ENCODE data around the gene RAB11FIP3.

RAB11FIP3 gene

DNA sequence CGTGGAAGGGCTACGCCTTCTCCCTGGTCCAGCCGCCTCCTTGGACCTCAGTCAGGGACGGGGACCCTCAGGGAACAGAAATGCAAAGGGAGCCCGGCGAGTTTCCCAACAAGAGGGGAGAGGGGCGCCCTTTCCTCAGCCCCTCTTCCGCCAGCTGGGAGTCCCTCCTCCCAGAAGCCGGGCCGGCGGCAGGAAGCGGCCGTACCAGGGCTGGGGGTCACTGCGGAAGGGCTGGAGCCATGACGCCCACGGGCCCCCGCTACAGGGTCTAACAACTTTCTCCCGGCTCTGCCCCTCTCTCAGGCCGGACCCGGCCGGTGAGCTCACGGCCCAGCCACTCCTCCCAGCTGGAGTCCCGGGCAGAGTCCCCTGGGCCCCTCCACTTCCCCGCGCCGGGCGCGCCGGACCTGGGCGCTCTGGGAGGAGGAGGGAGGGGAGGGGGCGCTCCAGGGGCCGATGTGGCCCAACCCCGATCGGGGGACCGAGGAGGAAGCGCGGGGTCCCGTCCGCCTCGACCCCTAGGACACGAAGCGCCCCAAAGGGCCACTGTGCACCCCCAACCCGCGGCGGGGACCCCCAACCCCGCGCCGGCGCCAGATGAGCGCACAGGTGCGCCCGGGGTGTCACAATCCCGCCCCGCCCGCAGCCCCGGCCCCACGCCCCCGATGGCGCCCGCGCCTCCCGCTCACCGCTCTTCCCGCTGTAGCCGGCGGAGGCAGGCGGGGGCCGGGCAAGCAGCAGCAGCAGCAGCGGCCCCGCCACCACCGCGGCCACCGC lies 44.2 kb upstream of the RAB11FIP3 start:
- TF ChIP-seq EGR1 (IDR thresholded peaks at IDR 0.05) = no peak
- TF ChIP-seq RAD21 (IDR thresholded peaks at IDR 0.05; ENCODE audit: low read depth) = no peak
- peak; percentile 95 for TF ChIP-seq ZBTB7A (IDR thresholded peaks at IDR 0.05; ENCODE audit: low read depth)
- TF ChIP-seq, protein P1, sequence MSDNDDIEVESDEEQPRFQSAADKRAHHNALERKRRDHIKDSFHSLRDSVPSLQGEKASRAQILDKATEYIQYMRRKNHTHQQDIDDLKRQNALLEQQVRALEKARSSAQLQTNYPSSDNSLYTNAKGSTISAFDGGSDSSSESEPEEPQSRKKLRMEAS (IDR thresholded peaks at IDR 0.05) = no peak; the same call in 1 of the 2 replicates
- TF ChIP-seq TCF12 (IDR thresholded peaks at IDR 0.05; ENCODE audit: low read depth) = no peak; the same call in 1 of the 2 replicates
- TF ChIP-seq NFIC (IDR thresholded peaks at IDR 0.05) = no peak
- TF ChIP-seq TAF1 (IDR thresholded peaks at IDR 0.05; ENCODE audit: low read depth) = no peak
- no peak for TF ChIP-seq CREB1 (IDR thresholded peaks at IDR 0.05; ENCODE audit: low read depth)
- no peak for TF ChIP-seq FOXM1 (IDR thresholded peaks at IDR 0.05; ENCODE audit: borderline replicate concordance, low read depth)

DNA sequence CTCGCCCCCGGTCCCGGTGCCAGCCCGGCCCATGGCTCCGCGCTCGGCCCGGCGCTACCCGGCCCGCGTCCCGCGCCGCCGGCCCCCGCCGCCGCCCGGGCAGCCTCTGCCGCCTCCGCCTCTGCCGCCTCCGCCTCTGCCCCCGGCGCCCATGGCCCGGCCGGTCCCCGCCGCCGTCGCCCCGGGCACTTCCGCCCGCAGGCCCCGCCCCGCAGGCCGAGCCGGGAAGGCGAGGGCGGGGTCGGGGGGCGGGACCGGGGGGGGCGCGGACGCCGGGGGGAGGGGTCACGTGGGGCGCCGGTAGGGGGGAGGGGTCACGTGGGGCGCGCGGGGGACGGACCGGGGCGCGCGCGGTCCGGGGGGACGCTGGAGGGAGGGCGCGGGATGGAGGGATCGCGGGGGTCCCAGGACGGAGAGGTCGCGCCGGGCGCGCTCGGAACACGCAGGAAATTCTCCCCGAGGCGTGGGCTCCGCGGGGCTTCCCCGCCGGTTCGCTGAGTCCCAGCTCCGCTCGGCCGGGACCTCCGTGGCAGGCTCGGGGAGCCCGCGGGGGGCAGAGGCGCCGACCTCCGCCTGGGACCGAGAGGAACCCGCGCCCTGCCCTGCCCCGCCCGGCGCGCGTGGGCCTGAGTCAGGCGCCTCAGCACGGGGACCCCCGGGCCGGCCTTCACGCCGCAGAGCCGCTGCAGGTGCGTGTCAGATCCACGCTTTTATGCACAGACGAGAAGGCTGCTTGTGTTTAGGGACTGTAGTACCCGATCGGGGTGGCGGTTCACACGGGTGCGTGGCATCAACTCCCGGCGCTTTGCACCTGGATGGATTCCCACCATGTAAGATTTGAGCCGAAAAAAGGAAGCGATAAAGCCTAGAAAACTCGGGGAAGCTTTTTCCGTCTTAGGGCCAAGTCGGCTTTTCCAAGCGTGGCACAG lies 43.4 kb upstream of the RAB11FIP3 start, which contains the start of gene PGAP6:
TSS of gene PGAP6 (minus strand) at position 190 of the 929 bp plus-strand sequence. CDS start at position 33, 157 bp downstream.
- TF ChIP-seq YY1 (IDR thresholded peaks at IDR 0.05; ENCODE audit: low read depth) = 0 out of 2 replicates have a peak, but pooled peaks have one; percentile 15
- TF ChIP-seq FOXM1 (IDR thresholded peaks at IDR 0.05; ENCODE audit: borderline replicate concordance, low read depth) = no peak
- no peak for TF ChIP-seq NFIC (IDR thresholded peaks at IDR 0.05)
- TF ChIP-seq TEAD4 (IDR thresholded peaks at IDR 0.05) = no peak
- TF ChIP-seq, protein P2, sequence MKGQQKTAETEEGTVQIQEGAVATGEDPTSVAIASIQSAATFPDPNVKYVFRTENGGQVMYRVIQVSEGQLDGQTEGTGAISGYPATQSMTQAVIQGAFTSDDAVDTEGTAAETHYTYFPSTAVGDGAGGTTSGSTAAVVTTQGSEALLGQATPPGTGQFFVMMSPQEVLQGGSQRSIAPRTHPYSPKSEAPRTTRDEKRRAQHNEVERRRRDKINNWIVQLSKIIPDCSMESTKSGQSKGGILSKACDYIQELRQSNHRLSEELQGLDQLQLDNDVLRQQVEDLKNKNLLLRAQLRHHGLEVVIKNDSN (IDR thresholded peaks at IDR 0.05) = peak; percentile 90
- peak; percentile 61; the same call in 1 of the 2 replicates for TF ChIP-seq EGR1 (IDR thresholded peaks at IDR 0.05)
- peak; percentile 37; the same call in 1 of the 2 replicates for TF ChIP-seq TAF1 (IDR thresholded peaks at IDR 0.05; ENCODE audit: low read depth)
- TF ChIP-seq TCF12 (IDR thresholded peaks at IDR 0.05; ENCODE audit: low read depth) = no peak
- no peak for TF ChIP-seq EP300 (IDR thresholded peaks at IDR 0.05; ENCODE audit: borderline replicate concordance)
- no peak for TF ChIP-seq CREB1 (IDR thresholded peaks at IDR 0.05; ENCODE audit: low read depth)
- TF ChIP-seq RAD21 (IDR thresholded peaks at IDR 0.05; ENCODE audit: low read depth) = no peak
- TF ChIP-seq ZBTB7A (IDR thresholded peaks at IDR 0.05; ENCODE audit: low read depth) = peak; percentile 58; the same call in 1 of the 2 replicates
- TF ChIP-seq, protein P3, sequence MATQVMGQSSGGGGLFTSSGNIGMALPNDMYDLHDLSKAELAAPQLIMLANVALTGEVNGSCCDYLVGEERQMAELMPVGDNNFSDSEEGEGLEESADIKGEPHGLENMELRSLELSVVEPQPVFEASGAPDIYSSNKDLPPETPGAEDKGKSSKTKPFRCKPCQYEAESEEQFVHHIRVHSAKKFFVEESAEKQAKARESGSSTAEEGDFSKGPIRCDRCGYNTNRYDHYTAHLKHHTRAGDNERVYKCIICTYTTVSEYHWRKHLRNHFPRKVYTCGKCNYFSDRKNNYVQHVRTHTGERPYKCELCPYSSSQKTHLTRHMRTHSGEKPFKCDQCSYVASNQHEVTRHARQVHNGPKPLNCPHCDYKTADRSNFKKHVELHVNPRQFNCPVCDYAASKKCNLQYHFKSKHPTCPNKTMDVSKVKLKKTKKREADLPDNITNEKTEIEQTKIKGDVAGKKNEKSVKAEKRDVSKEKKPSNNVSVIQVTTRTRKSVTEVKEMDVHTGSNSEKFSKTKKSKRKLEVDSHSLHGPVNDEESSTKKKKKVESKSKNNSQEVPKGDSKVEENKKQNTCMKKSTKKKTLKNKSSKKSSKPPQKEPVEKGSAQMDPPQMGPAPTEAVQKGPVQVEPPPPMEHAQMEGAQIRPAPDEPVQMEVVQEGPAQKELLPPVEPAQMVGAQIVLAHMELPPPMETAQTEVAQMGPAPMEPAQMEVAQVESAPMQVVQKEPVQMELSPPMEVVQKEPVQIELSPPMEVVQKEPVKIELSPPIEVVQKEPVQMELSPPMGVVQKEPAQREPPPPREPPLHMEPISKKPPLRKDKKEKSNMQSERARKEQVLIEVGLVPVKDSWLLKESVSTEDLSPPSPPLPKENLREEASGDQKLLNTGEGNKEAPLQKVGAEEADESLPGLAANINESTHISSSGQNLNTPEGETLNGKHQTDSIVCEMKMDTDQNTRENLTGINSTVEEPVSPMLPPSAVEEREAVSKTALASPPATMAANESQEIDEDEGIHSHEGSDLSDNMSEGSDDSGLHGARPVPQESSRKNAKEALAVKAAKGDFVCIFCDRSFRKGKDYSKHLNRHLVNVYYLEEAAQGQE (IDR thresholded peaks at IDR 0.05; ENCODE audit: low read depth) = no peak
- TF ChIP-seq CEBPB (IDR thresholded peaks at IDR 0.05) = no peak
- TF ChIP-seq, protein P1 (IDR thresholded peaks at IDR 0.05) = no peak

DNA sequence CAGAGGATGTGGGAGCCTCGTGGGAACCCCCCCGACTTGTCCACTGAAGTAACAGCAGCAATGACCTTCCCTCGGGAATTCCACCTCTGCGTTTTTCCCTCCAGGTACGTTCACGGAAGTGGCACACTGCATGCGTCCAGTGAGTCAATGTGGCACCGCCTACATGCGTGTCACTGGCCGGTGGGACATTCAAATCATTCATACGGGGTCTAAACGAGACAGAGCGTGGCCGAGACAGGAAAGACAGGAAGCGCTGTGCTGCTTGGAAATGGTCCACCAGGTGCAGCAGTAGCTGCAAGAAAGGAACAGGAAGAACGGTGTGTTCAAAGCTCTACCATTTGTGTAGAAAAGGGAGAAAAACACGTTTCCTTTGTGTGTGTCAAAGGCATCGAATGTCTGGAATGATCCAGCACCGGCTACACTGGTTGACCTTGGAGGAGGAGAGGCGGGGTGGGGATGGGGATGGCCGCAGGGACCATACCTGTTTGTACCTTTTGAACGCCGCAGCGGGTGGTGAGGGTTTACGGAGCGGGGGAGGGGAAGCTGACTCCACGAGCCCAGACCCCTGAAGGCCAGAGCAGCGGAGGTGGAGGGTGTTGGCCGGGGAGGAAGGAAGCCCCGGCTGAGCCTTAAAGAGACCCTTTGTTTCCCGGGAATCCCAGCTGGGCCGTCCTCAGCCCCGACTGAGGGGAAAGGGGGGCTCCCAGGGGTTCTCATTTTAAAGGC lies 42.0 kb upstream of the RAB11FIP3 start:
- no peak for TF ChIP-seq YY1 (IDR thresholded peaks at IDR 0.05; ENCODE audit: low read depth)
- no peak for TF ChIP-seq FOXM1 (IDR thresholded peaks at IDR 0.05; ENCODE audit: borderline replicate concordance, low read depth)
- TF ChIP-seq, protein P1 (IDR thresholded peaks at IDR 0.05) = peak; percentile 83
- TF ChIP-seq TCF12 (IDR thresholded peaks at IDR 0.05; ENCODE audit: low read depth) = peak; percentile 35; the same call in 1 of the 2 replicates

DNA sequence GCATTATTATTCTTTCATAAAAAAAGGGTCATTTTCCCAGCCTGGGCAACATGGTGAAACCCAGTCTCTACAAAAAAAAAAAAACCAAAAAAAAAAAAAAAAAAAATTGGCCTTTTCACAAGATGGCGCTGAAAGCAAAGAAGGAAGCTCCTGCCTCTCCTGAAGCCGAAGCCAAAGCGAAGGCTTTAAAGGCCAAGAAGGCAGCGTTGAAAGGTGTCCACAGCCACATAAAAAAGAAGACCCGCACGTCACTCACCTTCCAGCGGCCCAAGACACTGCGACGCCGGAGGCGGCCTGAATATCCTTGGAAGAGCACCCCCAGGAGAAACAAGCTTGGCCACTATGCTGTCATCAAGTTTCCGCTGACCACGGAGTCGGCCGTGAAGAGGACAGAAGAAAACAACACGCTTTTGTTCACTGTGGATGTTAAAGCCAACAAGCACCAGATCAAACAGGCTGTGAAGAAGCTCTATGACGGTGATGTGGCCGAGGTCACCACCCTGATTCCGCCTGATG lies 38.8 kb upstream of the RAB11FIP3 start:
- TF ChIP-seq RAD21 (IDR thresholded peaks at IDR 0.05; ENCODE audit: low read depth) (peak; percentile 12; the same call in 1 of the 2 replicates), CREB1 (IDR thresholded peaks at IDR 0.05; ENCODE audit: low read depth) (no peak)

DNA sequence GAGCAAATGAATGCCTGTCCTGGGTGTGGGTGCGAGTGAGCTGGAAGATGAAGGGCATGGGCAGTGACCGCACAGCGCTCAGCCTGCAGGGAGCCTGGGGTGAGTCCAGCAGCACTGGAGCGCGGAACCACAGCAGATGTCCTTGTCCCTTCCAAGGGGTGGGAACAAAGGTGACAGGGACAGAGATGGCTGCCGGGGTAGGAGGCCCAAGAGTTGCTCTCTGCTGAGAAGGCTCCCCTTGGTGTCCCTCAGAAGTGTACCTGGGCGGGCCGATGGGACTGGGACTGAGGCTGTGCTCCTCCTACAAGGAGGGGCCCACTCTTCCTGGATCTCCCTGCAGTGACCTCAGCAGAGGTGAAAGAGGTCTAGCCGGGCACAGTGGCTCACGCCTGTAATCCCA lies 36.1 kb upstream of the RAB11FIP3 start:
- TF ChIP-seq TCF12 (IDR thresholded peaks at IDR 0.05; ENCODE audit: low read depth) = no peak
- peak; percentile 33; the same call in 1 of the 2 replicates for TF ChIP-seq YY1 (IDR thresholded peaks at IDR 0.05; ENCODE audit: low read depth)

DNA sequence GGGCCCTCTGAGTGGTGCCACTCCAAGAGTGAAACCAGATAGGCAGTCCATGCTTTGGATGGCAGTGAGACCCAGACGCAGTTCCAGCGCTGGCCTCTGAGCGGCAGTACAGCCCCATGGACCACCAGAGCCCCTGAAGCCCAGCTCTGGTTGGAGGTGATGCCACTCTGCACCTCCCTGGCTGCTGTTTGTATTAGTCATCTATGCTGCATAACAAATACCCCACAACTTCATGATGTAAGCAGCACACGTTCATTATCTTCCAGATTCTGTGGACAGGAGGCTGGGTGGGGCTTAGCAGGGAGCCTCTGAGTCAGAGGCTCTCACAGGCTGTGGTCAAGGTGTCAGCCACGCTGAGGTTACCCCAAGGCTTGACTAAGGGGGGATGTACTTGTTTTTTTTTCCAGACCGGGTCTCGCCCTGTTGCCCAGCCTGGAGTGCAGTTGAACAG lies 33.5 kb upstream of the RAB11FIP3 start:
- TF ChIP-seq YY1 (IDR thresholded peaks at IDR 0.05; ENCODE audit: low read depth) (no peak), EP300 (IDR thresholded peaks at IDR 0.05; ENCODE audit: borderline replicate concordance) (no peak), RAD21 (IDR thresholded peaks at IDR 0.05; ENCODE audit: low read depth) (peak; percentile 94), TCF12 (IDR thresholded peaks at IDR 0.05; ENCODE audit: low read depth) (peak; percentile 36; the same call in 1 of the 2 replicates)
- TF ChIP-seq, protein P1 (IDR thresholded peaks at IDR 0.05) = no peak
